ENCODE results near the gene MMP1.

DNA sequence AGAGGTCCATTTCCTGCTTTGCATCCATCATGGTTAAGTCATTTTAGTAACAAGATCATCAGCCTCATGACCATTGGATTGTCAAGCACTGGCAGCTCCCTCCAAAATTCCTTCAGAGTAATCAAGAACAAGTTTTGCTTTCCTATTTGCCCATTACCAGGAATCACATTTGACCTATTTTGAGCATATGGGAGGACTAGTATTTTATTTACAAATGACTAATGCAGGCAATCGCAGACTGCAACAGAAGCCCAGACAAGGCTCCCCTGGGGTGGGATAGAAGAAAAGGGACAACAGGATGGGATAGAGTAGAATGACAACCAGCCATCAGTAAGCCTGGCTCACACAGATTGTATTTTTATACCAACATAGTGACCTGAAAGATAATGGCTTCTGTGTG is 26.6 kb downstream of the MMP1 start:
- no peak for TF ChIP-seq FOXP2 (optimal IDR thresholded peaks at IDR 0.05; ENCODE audit: borderline replicate concordance, extremely low read depth, extremely low read length, insufficient read depth)
- no peak for TF ChIP-seq SIN3A (IDR thresholded peaks at IDR 0.05; ENCODE audit: borderline replicate concordance, insufficient read depth, low read length)
